SK-N-SH (cell line): Measurements from ENCODE around the gene VGLL4.

ENCODE experiments used
- MAX ChIP-seq: IDR thresholded peaks from 2 replicates; pipeline ENCODE4 v1.4.0; 2012; ENCODE audit warnings: low read depth
- SIN3A ChIP-seq: IDR thresholded peaks from 2 replicates; pipeline ENCODE4 v1.6.1; 2012; ENCODE audit warnings: low read depth, mild to moderate bottlenecking, low read length, moderate library complexity, borderline replicate concordance
- TF ChIP-seq, protein P1 (sequence below): fragments of 200-600 bp; sonication (generic); IDR thresholded peaks from 2 replicates; pipeline ENCODE4 v1.6.1; 2017; ENCODE audit warnings: antibody characterized with exemption, mild to moderate bottlenecking, moderate library complexity
- TF ChIP-seq, protein P2 (sequence below): IDR thresholded peaks from 2 replicates; pipeline ENCODE4 v1.6.1; 2012; ENCODE audit warnings: mild to moderate bottlenecking, low read depth, low read length, moderate library complexity
- TF ChIP-seq, protein P3 (sequence below): IDR thresholded peaks from 2 replicates; pipeline ENCODE4 v1.4.0; 2012; ENCODE audit warnings: low read depth, borderline replicate concordance

GRCh38 chr3:11640009-11640673 lies 3.6 kb downstream of the VGLL4 start:
- TF ChIP-seq MAX (no peak), SIN3A (no peak)
- TF ChIP-seq, protein P1, sequence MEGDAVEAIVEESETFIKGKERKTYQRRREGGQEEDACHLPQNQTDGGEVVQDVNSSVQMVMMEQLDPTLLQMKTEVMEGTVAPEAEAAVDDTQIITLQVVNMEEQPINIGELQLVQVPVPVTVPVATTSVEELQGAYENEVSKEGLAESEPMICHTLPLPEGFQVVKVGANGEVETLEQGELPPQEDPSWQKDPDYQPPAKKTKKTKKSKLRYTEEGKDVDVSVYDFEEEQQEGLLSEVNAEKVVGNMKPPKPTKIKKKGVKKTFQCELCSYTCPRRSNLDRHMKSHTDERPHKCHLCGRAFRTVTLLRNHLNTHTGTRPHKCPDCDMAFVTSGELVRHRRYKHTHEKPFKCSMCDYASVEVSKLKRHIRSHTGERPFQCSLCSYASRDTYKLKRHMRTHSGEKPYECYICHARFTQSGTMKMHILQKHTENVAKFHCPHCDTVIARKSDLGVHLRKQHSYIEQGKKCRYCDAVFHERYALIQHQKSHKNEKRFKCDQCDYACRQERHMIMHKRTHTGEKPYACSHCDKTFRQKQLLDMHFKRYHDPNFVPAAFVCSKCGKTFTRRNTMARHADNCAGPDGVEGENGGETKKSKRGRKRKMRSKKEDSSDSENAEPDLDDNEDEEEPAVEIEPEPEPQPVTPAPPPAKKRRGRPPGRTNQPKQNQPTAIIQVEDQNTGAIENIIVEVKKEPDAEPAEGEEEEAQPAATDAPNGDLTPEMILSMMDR = no peak
- TF ChIP-seq, protein P2, sequence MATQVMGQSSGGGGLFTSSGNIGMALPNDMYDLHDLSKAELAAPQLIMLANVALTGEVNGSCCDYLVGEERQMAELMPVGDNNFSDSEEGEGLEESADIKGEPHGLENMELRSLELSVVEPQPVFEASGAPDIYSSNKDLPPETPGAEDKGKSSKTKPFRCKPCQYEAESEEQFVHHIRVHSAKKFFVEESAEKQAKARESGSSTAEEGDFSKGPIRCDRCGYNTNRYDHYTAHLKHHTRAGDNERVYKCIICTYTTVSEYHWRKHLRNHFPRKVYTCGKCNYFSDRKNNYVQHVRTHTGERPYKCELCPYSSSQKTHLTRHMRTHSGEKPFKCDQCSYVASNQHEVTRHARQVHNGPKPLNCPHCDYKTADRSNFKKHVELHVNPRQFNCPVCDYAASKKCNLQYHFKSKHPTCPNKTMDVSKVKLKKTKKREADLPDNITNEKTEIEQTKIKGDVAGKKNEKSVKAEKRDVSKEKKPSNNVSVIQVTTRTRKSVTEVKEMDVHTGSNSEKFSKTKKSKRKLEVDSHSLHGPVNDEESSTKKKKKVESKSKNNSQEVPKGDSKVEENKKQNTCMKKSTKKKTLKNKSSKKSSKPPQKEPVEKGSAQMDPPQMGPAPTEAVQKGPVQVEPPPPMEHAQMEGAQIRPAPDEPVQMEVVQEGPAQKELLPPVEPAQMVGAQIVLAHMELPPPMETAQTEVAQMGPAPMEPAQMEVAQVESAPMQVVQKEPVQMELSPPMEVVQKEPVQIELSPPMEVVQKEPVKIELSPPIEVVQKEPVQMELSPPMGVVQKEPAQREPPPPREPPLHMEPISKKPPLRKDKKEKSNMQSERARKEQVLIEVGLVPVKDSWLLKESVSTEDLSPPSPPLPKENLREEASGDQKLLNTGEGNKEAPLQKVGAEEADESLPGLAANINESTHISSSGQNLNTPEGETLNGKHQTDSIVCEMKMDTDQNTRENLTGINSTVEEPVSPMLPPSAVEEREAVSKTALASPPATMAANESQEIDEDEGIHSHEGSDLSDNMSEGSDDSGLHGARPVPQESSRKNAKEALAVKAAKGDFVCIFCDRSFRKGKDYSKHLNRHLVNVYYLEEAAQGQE = no peak
- TF ChIP-seq, protein P3, sequence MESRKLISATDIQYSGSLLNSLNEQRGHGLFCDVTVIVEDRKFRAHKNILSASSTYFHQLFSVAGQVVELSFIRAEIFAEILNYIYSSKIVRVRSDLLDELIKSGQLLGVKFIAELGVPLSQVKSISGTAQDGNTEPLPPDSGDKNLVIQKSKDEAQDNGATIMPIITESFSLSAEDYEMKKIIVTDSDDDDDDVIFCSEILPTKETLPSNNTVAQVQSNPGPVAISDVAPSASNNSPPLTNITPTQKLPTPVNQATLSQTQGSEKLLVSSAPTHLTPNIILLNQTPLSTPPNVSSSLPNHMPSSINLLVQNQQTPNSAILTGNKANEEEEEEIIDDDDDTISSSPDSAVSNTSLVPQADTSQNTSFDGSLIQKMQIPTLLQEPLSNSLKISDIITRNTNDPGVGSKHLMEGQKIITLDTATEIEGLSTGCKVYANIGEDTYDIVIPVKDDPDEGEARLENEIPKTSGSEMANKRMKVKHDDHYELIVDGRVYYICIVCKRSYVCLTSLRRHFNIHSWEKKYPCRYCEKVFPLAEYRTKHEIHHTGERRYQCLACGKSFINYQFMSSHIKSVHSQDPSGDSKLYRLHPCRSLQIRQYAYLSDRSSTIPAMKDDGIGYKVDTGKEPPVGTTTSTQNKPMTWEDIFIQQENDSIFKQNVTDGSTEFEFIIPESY = no peak
